Activated CD4-positive, alpha-beta T cell treated with anti-CD3 and anti-CD28 coated beads for 24 hours (primary cell): Measurements from ENCODE around the gene RTN4R.
"Not testable (repeated sequence)": the region's sequence is repeated elsewhere in the genome, so short reads cannot be mapped to it uniquely, and the experiment has no call there.

Experiments used
- DNase-seq, 2 donors: peaks; one replicate each; pipeline ENCODE4 v3.0.0-alpha.2; 2020; ENCODE audit warnings: low read depth in 2 of 2

The RTN4R gene

GRCh38 chr22:20271114-20271994 is 3.2 kb upstream of the RTN4R start:
- DNase-seq = no peak

GRCh38 chr22:20270190-20271113 is 2.3 kb upstream of the RTN4R start:
- DNase-seq = not testable (repeated sequence)

- DNase-seq = not testable (repeated sequence)
These were observed 1.6 kb upstream of the RTN4R start for GRCh38 chr22:20269673-20270072.

- DNase-seq = not testable (repeated sequence)
These were observed 1.1 kb upstream of the RTN4R start for GRCh38 chr22:20269201-20269600.

- no peak for DNase-seq
These were observed 458 bp downstream of the RTN4R start for GRCh38 chr22:20267441-20268278.

GRCh38 chr22:20266667-20267440 is 1.3 kb downstream of the RTN4R start:
- not testable (repeated sequence) for DNase-seq

- DNase-seq = not testable (repeated sequence)
These were observed 2.1 kb downstream of the RTN4R start for GRCh38 chr22:20265772-20266666.

- no peak for DNase-seq
These were observed 3.3 kb downstream of the RTN4R start for GRCh38 chr22:20264614-20265452.

- not testable (repeated sequence) for DNase-seq
These were observed 4.5 kb downstream of the RTN4R start for GRCh38 chr22:20263404-20264281.

GRCh38 chr22:20262582-20263147 is 5.5 kb downstream of the RTN4R start:
- DNase-seq = no peak

GRCh38 chr22:20261848-20262581 is 6.1 kb downstream of the RTN4R start:
- no peak for DNase-seq

GRCh38 chr22:20260071-20260765 is 7.9 kb downstream of the RTN4R start:
- no peak for DNase-seq

GRCh38 chr22:20259327-20259688 is 8.8 kb downstream of the RTN4R start:
- DNase-seq = no peak

- no peak for DNase-seq
These were observed 9.4 kb downstream of the RTN4R start for GRCh38 chr22:20258584-20259326.

- no peak for DNase-seq
These were observed 10.2 kb downstream of the RTN4R start for GRCh38 chr22:20258021-20258299.
